Measurements from ENCODE around the gene UBE2L6. TPM values are rescaled to one million over a fixed set of nuclear protein-coding genes. Genes with fewer than 3 reads are reported as not detected.
A peak's percentile ranks its signal among the peaks of the same experiment; 100 is the strongest.

Gene UBE2L6
- polyA plus RNA-seq, 2 of the 4 experiments (the other 2 are of a cell fraction): 14.8 to 18.2 TPM

DNA sequence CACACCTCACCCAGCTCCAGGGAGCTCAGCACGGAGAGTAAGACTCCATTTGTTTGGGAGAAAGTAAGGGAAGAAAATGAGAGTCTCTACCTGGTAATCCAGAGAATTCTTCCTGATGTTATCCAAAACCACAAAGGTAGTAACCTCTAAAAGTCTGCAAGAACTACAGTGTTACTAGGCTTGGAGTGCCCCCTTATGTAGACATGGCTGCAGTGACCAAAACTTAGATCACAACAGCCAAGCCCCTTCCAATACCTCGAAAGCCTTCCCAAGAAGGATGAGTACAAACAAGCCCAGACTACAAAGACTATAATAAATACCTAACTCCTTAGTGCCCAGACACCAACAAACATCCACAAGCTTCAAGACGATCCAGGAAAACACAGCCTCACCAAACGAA lies 4.9 kb downstream of the UBE2L6 start:
- H3K9me3 ChIP-seq: no peaks in the 10 kb centered on the region
- WGBS (ENCODE audit: missing lambda C conversion rate): 61% methylated on average over 4 of the region's 4 CpGs
- FAIRE-seq (no peak), DNase-seq (ENCODE audit: low read depth in 1 of 2, low spot score in 1 of 2) (peak in 1 of 2 experiments; percentile 20), ATAC-seq (peak in 1 of 2 experiments; percentile 16; a peak in 1 of 6 replicates)
- no peak overlapping the region for H3K4me3 ChIP-seq
- ChIA-PET CTCF (interaction anchor here (1.0 to 4.8 kb wide), 5 partner anchors 15 to 82 kb away, joined by 3 to 22 read pairs (median 8); no protein-coding TSS in a partner anchor), POLR2A (no interaction called here)
- peaks cover 10% of the 10 kb centered on the region; the same call in 2 of the 3 replicates for H3K4me1 ChIP-seq
- no peak overlapping the region for H3K4me2 ChIP-seq
- H3K27ac ChIP-seq: no peak overlapping the region
- TF ChIP-seq RAD21 (conservative IDR thresholded peaks at IDR 0.05 in 1 of 2, IDR thresholded peaks at IDR 0.05 in 1 of 2) (peak in 1 of 2 experiments; percentile 31; a peak in 1 of 5 replicates), MAFK (IDR thresholded peaks at IDR 0.05; ENCODE audit: partially characterized antibody) (no peak), ZSCAN20 (CRISPR knock-in tag; IDR thresholded peaks at IDR 0.05) (no peak), POLR2AphosphoS2 (conservative IDR thresholded peaks at IDR 0.05; ENCODE audit: low read length) (no peak)

DNA sequence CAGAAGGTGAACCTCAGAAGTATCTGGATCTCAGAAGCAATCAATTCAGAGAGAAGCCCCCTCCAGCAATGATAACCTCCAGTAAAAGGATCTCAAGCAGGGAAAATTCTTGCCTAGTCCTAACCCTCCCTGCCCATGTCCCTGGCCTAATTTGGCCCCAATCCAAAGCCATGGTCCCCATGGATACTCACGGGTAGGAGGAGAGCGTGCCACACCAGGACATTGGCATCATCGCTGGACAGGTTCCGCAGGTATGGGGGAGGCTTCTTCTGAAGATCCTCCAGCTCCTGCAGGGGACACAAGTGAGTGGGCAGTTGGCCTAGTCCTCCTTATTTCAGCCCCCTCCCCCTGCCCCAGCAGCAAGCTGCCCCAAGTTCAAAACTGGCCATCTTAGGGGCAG lies 7.3 kb downstream of the UBE2L6 start:
- no peaks in the 10 kb centered on the region for H3K4me1 ChIP-seq
- ChIA-PET POLR2A (no interaction called here), CTCF (interaction anchor here (2.0 to 4.1 kb wide), 2 partner anchors 8 to 33 kb away, joined by 5 to 28 read pairs; partner anchors contain the start of gene UBE2L6)
- DNase-seq (ENCODE audit: low read depth in 1 of 2, low spot score in 1 of 2) (no peak), FAIRE-seq (no peak), ATAC-seq (no peak)
- no peak overlapping the region for H3K27ac ChIP-seq
- H3K4me2 ChIP-seq: no peak overlapping the region
- H3K9me3 ChIP-seq: no peaks in the 10 kb centered on the region
- TF ChIP-seq, protein P1, sequence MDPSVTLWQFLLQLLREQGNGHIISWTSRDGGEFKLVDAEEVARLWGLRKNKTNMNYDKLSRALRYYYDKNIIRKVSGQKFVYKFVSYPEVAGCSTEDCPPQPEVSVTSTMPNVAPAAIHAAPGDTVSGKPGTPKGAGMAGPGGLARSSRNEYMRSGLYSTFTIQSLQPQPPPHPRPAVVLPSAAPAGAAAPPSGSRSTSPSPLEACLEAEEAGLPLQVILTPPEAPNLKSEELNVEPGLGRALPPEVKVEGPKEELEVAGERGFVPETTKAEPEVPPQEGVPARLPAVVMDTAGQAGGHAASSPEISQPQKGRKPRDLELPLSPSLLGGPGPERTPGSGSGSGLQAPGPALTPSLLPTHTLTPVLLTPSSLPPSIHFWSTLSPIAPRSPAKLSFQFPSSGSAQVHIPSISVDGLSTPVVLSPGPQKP (IDR thresholded peaks at IDR 0.05; ENCODE audit: low read depth, low read length): no peak
- no peak for TF ChIP-seq HEYL (CRISPR knock-in tag; IDR thresholded peaks at IDR 0.05)
- TF ChIP-seq MAFK (IDR thresholded peaks at IDR 0.05; ENCODE audit: partially characterized antibody): no peak
- no peak for TF ChIP-seq EP300 (IDR thresholded peaks at IDR 0.05)
- TF ChIP-seq RARB (CRISPR knock-in tag; IDR thresholded peaks at IDR 0.05): no peak
- TF ChIP-seq, protein P2, sequence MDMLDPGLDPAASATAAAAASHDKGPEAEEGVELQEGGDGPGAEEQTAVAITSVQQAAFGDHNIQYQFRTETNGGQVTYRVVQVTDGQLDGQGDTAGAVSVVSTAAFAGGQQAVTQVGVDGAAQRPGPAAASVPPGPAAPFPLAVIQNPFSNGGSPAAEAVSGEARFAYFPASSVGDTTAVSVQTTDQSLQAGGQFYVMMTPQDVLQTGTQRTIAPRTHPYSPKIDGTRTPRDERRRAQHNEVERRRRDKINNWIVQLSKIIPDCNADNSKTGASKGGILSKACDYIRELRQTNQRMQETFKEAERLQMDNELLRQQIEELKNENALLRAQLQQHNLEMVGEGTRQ (IDR thresholded peaks at IDR 0.05): no peak
- TF ChIP-seq CBX8 (IDR thresholded peaks at IDR 0.05): no peak
- TF ChIP-seq JUN (IDR thresholded peaks at IDR 0.05): no peak
- TF ChIP-seq FOXS1 (CRISPR knock-in tag; IDR thresholded peaks at IDR 0.05): no peak
- TF ChIP-seq EHMT2 (IDR thresholded peaks at IDR 0.05; ENCODE audit: low read depth): no peak
- no peak for TF ChIP-seq KDM1A (IDR thresholded peaks at IDR 0.05; ENCODE audit: low read depth)
- no peak for TF ChIP-seq GATA3 (IDR thresholded peaks at IDR 0.05; ENCODE audit: borderline replicate concordance)
- TF ChIP-seq NFE2L2 (conservative IDR thresholded peaks at IDR 0.05; ENCODE audit: low read length): no peak
- TF ChIP-seq NPAS2 (CRISPR knock-in tag; IDR thresholded peaks at IDR 0.05; ENCODE audit: borderline replicate concordance): no peak
- TF ChIP-seq ZSCAN20 (CRISPR knock-in tag; IDR thresholded peaks at IDR 0.05): no peak
- no peak for TF ChIP-seq RFX5 (IDR thresholded peaks at IDR 0.05)
- no peak for TF ChIP-seq POLR2A (IDR thresholded peaks at IDR 0.05; ENCODE audit: low read length)
- no peak for TF ChIP-seq KDM5A (IDR thresholded peaks at IDR 0.05)
- WGBS (ENCODE audit: missing lambda C conversion rate): 93% methylated on average over 4 of the region's 4 CpGs
- H3K4me3 ChIP-seq: no peak overlapping the region

DNA sequence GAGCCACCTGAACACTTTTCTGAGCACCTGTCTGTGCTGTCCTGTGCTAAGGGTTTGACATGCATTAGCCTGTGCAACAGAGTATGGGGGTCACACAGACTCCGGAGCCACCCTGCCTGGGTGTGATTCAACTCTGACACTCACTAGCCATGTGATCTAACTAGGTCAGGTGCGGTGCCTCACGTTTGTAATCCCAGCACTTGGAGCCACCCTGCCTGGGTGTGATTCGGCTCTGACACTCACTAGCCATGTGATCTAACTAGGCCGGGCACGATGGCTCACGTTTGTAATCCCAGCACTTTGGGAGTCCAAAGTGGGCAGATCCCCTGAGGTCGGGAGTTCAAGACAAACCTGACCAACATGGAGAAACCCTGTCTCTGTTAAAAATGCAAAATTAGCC lies 11.4 kb downstream of the UBE2L6 start:
- Histone ChIP-seq H3K4me1 (no peaks in the 10 kb centered on the region), H3K27ac (no peak overlapping the region), H3K4me2 (no peak overlapping the region), H3K9me3 (no peaks in the 10 kb centered on the region), H3K4me3 (no peak overlapping the region)
- POLR2A ChIA-PET: no interaction called here
- DNase-seq (ENCODE audit: low read depth in 1 of 2, low spot score in 1 of 2): no peak
- CTCF ChIA-PET: no interaction called here
- TF ChIP-seq, protein P3, sequence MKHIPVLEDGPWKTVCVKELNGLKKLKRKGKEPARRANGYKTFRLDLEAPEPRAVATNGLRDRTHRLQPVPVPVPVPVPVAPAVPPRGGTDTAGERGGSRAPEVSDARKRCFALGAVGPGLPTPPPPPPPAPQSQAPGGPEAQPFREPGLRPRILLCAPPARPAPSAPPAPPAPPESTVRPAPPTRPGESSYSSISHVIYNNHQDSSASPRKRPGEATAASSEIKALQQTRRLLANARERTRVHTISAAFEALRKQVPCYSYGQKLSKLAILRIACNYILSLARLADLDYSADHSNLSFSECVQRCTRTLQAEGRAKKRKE (CRISPR knock-in tag; IDR thresholded peaks at IDR 0.05; ENCODE audit: low read depth): no peak
- TF ChIP-seq BHLHE40 (IDR thresholded peaks at IDR 0.05; ENCODE audit: low read depth, low read length) (no peak), MYC (IDR thresholded peaks at IDR 0.05; ENCODE audit: borderline replicate concordance, low read length) (no peak), KDM5A (IDR thresholded peaks at IDR 0.05) (no peak)
- FAIRE-seq: no peak
- no peak for ATAC-seq
- WGBS (ENCODE audit: missing lambda C conversion rate): 57% methylated on average over 8 of the region's 8 CpGs

Measured in A549 (cell line).